Neuronal stem cell (in vitro differentiated cells): ENCODE data around the gene SPATA45.

ENCODE experiments used
- DNase-seq: peaks from one replicate; pipeline ENCODE4 v3.0.0-alpha.2; 2013; ENCODE audit warnings: low spot score
- H2AFZ ChIP-seq: one replicate; pipeline ENCODE4 v1.6.1; 2013; ENCODE audit warnings: mild to moderate bottlenecking, low read length, inconsistent platforms
- H2AK5ac ChIP-seq: 2 replicates; pipeline ENCODE4 v1.6.1; 2013; ENCODE audit warnings: low read depth, mild to moderate bottlenecking, inconsistent platforms, low read length, moderate library complexity, mixed read lengths
- H2BK120ac ChIP-seq: 2 replicates; pipeline ENCODE4 v1.6.1; 2013; ENCODE audit warnings: low read depth, mild to moderate bottlenecking, inconsistent platforms, low read length, moderate library complexity, mixed read lengths
- H2BK12ac ChIP-seq: one replicate; pipeline ENCODE4 v1.6.1; 2013; ENCODE audit warnings: low read length, inconsistent platforms
- H2BK15ac ChIP-seq: 2 replicates; pipeline ENCODE4 v1.6.1; 2013; ENCODE audit warnings: mild to moderate bottlenecking, low read length, inconsistent platforms, mixed read lengths
- H2BK5ac ChIP-seq: one replicate; pipeline ENCODE4 v1.6.1; 2013; ENCODE audit warnings: inconsistent platforms, mild to moderate bottlenecking, low read length, moderate library complexity
- H3K14ac ChIP-seq: one replicate; pipeline ENCODE4 v1.6.1; 2013; ENCODE audit warnings: low read length, inconsistent platforms
- H3K18ac ChIP-seq: 2 replicates; pipeline ENCODE4 v1.6.1; 2013; ENCODE audit warnings: low read length, inconsistent platforms
- H3K23ac ChIP-seq: 2 replicates; pipeline ENCODE4 v1.6.1; 2013; ENCODE audit warnings: low read depth, mild to moderate bottlenecking, mixed read lengths, low read length, inconsistent platforms; ENCODE audit not compliant: poor library complexity
- H3K27ac ChIP-seq: replicated peaks from 3 replicates; pipeline ENCODE4 v1.5.1; 2013; ENCODE audit warnings: low read length, inconsistent platforms
- H3K27me3 ChIP-seq, 3 experiments: 2 replicates each; pipeline ENCODE4 v1.6.1; 2013; ENCODE audit warnings: low read length in 3 of 3, mild to moderate bottlenecking in 2 of 3, inconsistent platforms in 1 of 3, low read depth in 1 of 3, mixed read lengths in 1 of 3, moderate library complexity in 1 of 3; ENCODE audit not compliant: control insufficient read depth in 3 of 3, insufficient read depth in 3 of 3
- H3K36me3 ChIP-seq, 2 donors: replicated peaks in 1 of 2; 2 replicates each; pipeline ENCODE4 v1.6.1; 2013; ENCODE audit warnings: low read length in 2 of 2; ENCODE audit not compliant: control insufficient read depth in 2 of 2, insufficient read depth in 2 of 2
- H3K4ac ChIP-seq: 2 replicates; pipeline ENCODE4 v1.6.1; 2013; ENCODE audit warnings: inconsistent platforms, mild to moderate bottlenecking, low read length, moderate library complexity
- H3K4me1 ChIP-seq, 2 donors: 1 replicate in 1 of 2; 2 replicates in 1 of 2; pipeline ENCODE4 v1.6.1; 2013; ENCODE audit warnings: low read length in 2 of 2, low read depth in 1 of 2; ENCODE audit not compliant: control insufficient read depth in 2 of 2, insufficient read depth in 1 of 2
- H3K4me2 ChIP-seq: one replicate; pipeline ENCODE4 v1.6.1; 2013; ENCODE audit warnings: mild to moderate bottlenecking, low read length, inconsistent platforms; ENCODE audit not compliant: insufficient read depth, poor library complexity, severe bottlenecking
- H3K4me3 ChIP-seq, 2 donors: 2 replicates each; pipeline ENCODE4 v1.5.1; 2013; ENCODE audit warnings: low read length in 2 of 2, mild to moderate bottlenecking in 2 of 2, inconsistent platforms in 1 of 2, moderate library complexity in 1 of 2
- H3K79me1 ChIP-seq: one replicate; pipeline ENCODE4 v1.6.1; 2013; ENCODE audit warnings: low read depth, mild to moderate bottlenecking, inconsistent platforms, low read length, moderate library complexity
- H3K9ac ChIP-seq: one replicate; pipeline ENCODE4 v1.6.1; 2013; ENCODE audit warnings: mild to moderate bottlenecking, low read depth, low read length, inconsistent platforms; ENCODE audit not compliant: poor library complexity
- H3K9me3 ChIP-seq, 2 donors: replicated peaks in 1 of 2; 2 replicates each; pipeline versions ENCODE3 to v1.6.1; 2013; ENCODE audit warnings: low read length in 2 of 2, mild to moderate bottlenecking in 2 of 2, inconsistent platforms in 1 of 2, low read depth in 1 of 2, mixed read lengths in 1 of 2, moderate library complexity in 1 of 2; ENCODE audit not compliant: control insufficient read depth in 2 of 2, insufficient read depth in 1 of 2
- H4K8ac ChIP-seq: one replicate; pipeline ENCODE4 v1.6.1; 2013; ENCODE audit warnings: low read depth, mild to moderate bottlenecking, inconsistent platforms, low read length, moderate library complexity
- H4K91ac ChIP-seq: one replicate; pipeline ENCODE4 v1.6.1; 2013; ENCODE audit warnings: low read length, low read depth, mild to moderate bottlenecking, inconsistent platforms; ENCODE audit not compliant: poor library complexity
- WGBS, 2 donors: extraction: QIAGEN DNeasy Blood & Tissue Kit; methylation state at CpG; one replicate each; pipeline ENCODE4 v1.1.7; 2013; ENCODE audit warnings: missing lambda C conversion rate in 2 of 2, mixed read lengths in 1 of 2; ENCODE audit not compliant: insufficient read length in 2 of 2, insufficient replicate concordance in 1 of 2; ENCODE audit errors: extremely low coverage in 2 of 2; 5-methylcytosine and 5-hydroxymethylcytosine counted together

SPATA45 gene

DNA sequence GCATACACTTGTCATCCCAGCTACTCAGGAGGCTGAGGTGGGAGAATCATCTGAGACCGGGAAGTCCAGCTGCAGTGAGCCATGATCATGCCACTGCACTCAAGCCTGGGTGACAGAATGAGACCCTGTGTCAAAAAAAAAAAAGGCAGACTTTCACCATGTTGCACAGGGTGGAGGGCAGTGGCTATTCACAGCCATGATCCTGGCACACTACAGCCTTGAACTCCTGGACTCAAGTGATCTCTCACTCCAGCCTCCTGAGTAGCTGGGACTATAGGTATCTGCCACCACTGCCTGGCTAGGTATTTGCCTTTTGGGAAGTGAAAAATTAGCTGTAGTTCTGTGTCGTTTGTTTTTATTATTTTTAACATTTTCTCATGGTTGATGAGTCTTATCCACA lies 19.1 kb downstream of the SPATA45 start:
- no peak for DNase-seq
- H4K91ac ChIP-seq = no peak overlapping the region
- H3K14ac ChIP-seq = no peak overlapping the region
- no peaks in the 10 kb centered on the region for H3K27me3 ChIP-seq
- WGBS, 2 donors = no CpG with 5 or more reads among the region's 2 CpGs
- no peak overlapping the region for H2BK5ac ChIP-seq
- H3K9ac ChIP-seq = no peak overlapping the region
- no peak overlapping the region for H3K23ac ChIP-seq
- no peak overlapping the region for H2AFZ ChIP-seq
- no peak overlapping the region for H3K4me2 ChIP-seq
- no peaks in the 10 kb centered on the region for H3K4me1 ChIP-seq
- no peak overlapping the region for H3K27ac ChIP-seq
- peaks cover 8 to 16% of the 10 kb centered on the region in 2 donors for H3K9me3 ChIP-seq
- no peaks in the 10 kb centered on the region for H3K79me1 ChIP-seq
- H2BK120ac ChIP-seq = no peak overlapping the region
- no peak overlapping the region for H4K8ac ChIP-seq
- H3K4ac ChIP-seq = no peak overlapping the region
- H3K36me3 ChIP-seq = no peaks in the 10 kb centered on the region
- no peak overlapping the region for H3K4me3 ChIP-seq
- no peak overlapping the region for H3K18ac ChIP-seq
- no peak overlapping the region for H2AK5ac ChIP-seq
- H2BK12ac ChIP-seq = no peak overlapping the region
- H2BK15ac ChIP-seq = no peak overlapping the region

GRCh38 chr1:212827831-212828278 lies 19.6 kb downstream of the SPATA45 start:
- H3K18ac ChIP-seq = no peak overlapping the region
- no peaks in the 10 kb centered on the region for H3K27me3 ChIP-seq
- no peak overlapping the region for H2BK15ac ChIP-seq
- H3K23ac ChIP-seq = no peak overlapping the region
- peaks cover 8 to 16% of the 10 kb centered on the region in 2 donors for H3K9me3 ChIP-seq
- no peaks in the 10 kb centered on the region for H3K36me3 ChIP-seq
- no peak overlapping the region for H2BK120ac ChIP-seq
- DNase-seq = no peak
- no peak overlapping the region for H3K4ac ChIP-seq
- H2AFZ ChIP-seq = no peak overlapping the region
- H4K8ac ChIP-seq = no peak overlapping the region
- no peak overlapping the region for H3K4me3 ChIP-seq
- no peak overlapping the region for H3K9ac ChIP-seq
- H3K14ac ChIP-seq = no peak overlapping the region
- no peak overlapping the region for H3K4me2 ChIP-seq
- H2BK12ac ChIP-seq = no peak overlapping the region
- no peak overlapping the region for H4K91ac ChIP-seq
- H3K4me1 ChIP-seq = no peaks in the 10 kb centered on the region
- H2BK5ac ChIP-seq = no peak overlapping the region
- WGBS, 2 donors = no CpG with 5 or more reads among the region's 5 CpGs
- H3K27ac ChIP-seq = no peak overlapping the region
- H2AK5ac ChIP-seq = no peak overlapping the region
- no peaks in the 10 kb centered on the region for H3K79me1 ChIP-seq

DNA sequence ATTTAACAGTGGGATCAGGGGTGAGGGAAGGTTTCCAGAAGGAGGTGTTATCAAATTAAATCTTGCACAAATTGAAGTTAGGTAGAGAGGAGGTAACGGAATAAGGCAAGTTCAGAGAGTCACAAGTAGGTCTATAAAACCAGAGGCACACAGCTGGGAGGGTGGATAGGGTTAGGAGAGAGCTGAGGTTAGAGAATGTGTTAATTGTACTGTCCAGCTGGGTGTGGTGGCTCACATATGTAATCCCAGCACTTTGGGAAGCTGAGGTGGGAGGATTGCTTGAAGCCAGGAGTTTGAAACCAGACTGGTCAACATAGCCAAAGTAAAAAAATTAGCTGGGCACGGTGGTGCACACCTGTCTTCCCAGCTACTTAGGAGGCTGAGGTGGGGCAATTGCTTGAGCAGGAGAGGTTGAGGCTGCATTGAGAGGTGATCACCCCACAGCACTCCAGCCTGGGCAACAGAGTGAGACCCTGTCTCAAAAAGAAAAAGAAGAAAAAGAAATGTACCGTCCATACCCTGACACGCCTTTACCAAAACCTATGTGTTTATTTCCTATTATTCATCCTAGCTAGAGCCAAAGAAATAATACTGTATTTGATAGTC lies 20.2 kb downstream of the SPATA45 start:
- no peak for DNase-seq
- Histone ChIP-seq H3K27ac (no peak overlapping the region), H3K9ac (no peak overlapping the region), H3K79me1 (no peaks in the 10 kb centered on the region), H4K8ac (no peak overlapping the region), H3K9me3 (peaks cover 8 to 16% of the 10 kb centered on the region in 2 donors), H3K4ac (no peak overlapping the region), H3K14ac (no peak overlapping the region), H4K91ac (no peak overlapping the region), H3K4me3 (no peak overlapping the region), H2AK5ac (no peak overlapping the region), H3K36me3 (no peaks in the 10 kb centered on the region), H2AFZ (no peak overlapping the region), H2BK5ac (no peak overlapping the region), H2BK12ac (no peak overlapping the region), H3K23ac (no peak overlapping the region), H3K18ac (no peak overlapping the region), H3K4me1 (no peaks in the 10 kb centered on the region), H2BK120ac (no peak overlapping the region), H2BK15ac (no peak overlapping the region), H3K4me2 (no peak overlapping the region), H3K27me3 (no peaks in the 10 kb centered on the region)
- WGBS, 2 donors = no CpG with 5 or more reads among the region's 4 CpGs

- no peak overlapping the region for H4K91ac ChIP-seq
- H3K27me3 ChIP-seq = no peaks in the 10 kb centered on the region
- no CpG with 5 or more reads among the region's 6 CpGs for WGBS, 2 donors
- H2BK15ac ChIP-seq = no peak overlapping the region
- no peak overlapping the region for H3K27ac ChIP-seq
- no peaks in the 10 kb centered on the region for H3K4me1 ChIP-seq
- no peak overlapping the region for H2BK12ac ChIP-seq
- no peaks in the 10 kb centered on the region for H3K36me3 ChIP-seq
- H3K4ac ChIP-seq = no peak overlapping the region
- H3K9me3 ChIP-seq = peaks cover 8 to 16% of the 10 kb centered on the region in 2 donors
- H3K4me2 ChIP-seq = no peak overlapping the region
- H2AFZ ChIP-seq = no peak overlapping the region
- H3K79me1 ChIP-seq = no peaks in the 10 kb centered on the region
- no peak overlapping the region for H3K4me3 ChIP-seq
- no peak overlapping the region for H3K14ac ChIP-seq
- H3K9ac ChIP-seq = no peak overlapping the region
- H2BK120ac ChIP-seq = no peak overlapping the region
- no peak overlapping the region for H2BK5ac ChIP-seq
- H2AK5ac ChIP-seq = no peak overlapping the region
- H3K23ac ChIP-seq = no peak overlapping the region
- DNase-seq = no peak
- no peak overlapping the region for H4K8ac ChIP-seq
- no peak overlapping the region for H3K18ac ChIP-seq
Observed at GRCh38 chr1:212825798-212826452, 21.5 kb downstream of the SPATA45 start.
